GM18909 (cell line): Measurements from ENCODE around the gene PLEK.
"Not testable (repeated sequence)": the region's sequence is repeated elsewhere in the genome, so short reads cannot be mapped to it uniquely, and the experiment has no call there.

Experiments used
- ATAC-seq: cut with Tn5 transposase; IDR thresholded peaks from one replicate; pipeline ENCODE4 v1.9.1; 2021; ENCODE audit warnings: mild to moderate bottlenecking; ENCODE audit not compliant: unreplicated experiment, poor library complexity

Gene PLEK

DNA sequence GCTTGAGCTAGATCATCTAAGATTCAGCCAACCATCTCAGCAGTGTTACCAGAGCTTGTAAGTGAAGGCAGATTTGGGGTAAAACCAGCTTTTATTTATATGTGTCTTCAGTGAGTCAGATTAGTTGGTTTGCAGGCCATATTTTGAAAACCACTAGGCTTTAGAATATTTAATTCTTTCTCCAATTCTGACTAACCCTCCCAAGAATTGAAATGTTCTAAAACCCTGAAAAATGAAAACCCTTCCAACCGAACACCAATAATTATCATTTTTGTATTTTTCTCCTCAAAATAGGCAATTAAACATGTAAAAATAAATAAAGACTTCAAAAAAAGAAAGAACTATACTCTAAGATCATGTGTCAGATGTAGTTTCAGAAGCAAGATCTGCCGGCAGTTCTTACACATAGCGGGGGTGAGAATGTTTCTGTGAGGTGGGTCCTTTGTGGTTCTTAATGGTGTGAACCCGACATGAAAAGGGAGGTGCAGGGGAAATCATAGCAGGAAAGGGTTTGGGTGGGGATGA lies 14.2 kb downstream of the PLEK start:
- peak; percentile 39 for ATAC-seq

DNA sequence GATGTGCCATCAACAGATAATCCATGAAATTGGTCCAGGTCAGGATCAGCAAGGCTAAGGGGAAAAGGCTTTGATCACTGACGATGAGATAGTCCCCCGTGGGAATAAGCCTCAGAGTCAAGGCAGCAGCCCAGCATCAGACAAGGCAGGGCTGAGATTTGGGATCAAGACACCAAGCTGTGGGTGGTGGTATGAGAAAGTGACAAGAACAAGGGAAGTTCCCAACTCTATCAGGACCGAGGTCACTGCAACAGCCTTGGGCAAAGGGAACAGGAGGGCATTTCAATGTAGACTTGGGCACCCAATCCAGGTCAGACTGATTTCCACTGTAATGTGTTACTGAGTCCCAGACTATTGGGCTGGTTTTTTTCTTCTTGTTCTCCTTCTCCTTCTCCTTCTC lies 18.7 kb downstream of the PLEK start:
- no peak for ATAC-seq

DNA sequence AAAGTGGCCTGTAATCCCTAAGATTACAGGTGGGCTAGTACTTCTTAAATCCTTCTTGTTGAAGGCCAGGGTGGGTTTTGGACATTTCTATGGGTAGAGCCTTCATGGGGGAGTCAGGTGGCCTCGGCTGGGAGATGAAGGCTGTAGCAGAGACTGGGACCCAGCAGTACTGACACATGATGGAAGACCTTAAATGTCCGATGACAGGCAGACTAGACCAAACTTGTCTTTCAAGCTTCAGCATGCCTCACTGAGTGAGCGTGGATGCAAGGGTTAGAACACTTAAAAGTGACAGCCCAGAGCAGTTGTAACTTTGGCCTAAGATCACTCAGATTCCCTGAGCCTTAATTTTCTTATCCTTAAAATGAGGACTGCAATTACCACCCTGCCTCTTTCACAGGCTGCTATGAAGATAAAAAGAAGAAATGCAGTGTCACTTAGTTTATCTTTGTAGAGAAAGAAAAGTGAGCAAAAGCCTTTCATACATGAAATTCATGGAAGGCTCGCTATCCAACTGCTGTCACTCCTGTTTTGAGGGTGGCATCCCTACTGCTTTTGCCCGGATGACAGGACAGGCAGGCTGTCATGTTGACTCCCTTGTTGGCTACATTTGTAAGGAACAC lies 19.5 kb downstream of the PLEK start:
- ATAC-seq, result no peak

DNA sequence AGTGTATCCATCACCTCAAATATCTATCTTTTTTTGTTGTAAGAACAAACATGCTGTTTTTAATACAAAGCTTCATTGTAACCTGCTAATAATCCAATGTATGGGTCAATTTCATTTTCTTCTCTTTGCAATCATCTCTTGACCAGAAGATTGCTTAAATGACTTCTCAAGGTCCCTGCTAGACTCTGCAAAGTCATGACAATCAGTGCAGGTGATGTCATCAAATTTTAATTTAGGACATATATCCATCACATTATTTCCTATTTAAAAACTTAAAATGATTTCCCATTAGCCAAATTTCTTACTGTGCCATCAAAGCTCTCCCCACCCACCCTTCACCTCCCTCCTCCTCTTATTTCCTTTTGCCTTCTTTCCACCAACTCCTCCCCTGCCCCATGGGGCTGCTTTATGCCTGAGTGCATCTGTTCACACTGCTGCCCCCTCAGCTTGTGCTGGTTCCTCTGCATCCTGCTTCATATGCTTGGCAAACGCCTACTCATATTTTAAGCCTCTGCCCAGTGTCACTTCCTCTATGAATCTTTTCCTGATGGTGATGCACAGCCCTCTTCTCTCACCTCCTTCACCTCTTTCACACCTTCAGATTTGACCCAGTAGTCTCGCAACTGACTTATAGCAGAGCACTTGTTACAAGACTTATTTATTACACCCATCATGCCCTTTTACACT lies 20.3 kb downstream of the PLEK start:
- peak; percentile 64 for ATAC-seq

DNA sequence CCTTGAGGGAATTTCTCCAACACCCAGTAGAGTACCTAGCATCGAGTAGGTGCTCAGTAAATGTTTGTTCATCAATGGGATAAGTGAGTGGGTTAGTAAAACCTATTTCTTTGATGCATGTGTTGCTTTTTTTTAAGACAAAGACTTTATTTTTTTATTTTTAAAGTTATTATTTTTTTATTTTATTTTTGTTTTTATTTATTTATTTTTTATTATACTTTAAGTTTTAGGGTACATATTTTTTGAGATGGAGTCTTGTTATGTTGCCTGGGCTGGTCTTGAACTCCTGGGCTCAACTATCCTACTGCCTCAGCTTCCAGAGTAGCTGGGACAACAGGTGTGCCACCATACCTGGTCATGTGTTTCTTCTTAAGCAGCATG lies 20.8 kb downstream of the PLEK start:
- ATAC-seq, result no peak

DNA sequence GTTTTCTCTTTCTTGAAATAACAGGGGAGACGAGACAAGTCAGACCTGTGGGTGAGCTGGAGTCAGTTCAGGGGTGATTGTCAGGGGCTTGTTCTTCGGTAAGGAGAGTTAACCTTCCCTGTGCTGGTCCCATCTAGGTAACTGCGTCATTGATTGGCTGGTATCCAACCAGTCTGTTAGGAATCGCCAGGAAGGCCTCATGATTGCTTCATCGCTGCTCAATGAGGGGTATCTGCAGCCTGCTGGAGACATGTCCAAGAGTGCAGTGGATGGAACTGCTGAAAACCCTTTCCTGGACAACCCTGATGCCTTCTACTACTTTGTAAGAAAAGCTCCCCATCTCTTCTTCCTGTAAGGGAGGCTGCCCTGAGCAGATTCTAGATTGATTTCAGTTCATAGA lies 21.3 kb downstream of the PLEK start:
- no peak for ATAC-seq

DNA sequence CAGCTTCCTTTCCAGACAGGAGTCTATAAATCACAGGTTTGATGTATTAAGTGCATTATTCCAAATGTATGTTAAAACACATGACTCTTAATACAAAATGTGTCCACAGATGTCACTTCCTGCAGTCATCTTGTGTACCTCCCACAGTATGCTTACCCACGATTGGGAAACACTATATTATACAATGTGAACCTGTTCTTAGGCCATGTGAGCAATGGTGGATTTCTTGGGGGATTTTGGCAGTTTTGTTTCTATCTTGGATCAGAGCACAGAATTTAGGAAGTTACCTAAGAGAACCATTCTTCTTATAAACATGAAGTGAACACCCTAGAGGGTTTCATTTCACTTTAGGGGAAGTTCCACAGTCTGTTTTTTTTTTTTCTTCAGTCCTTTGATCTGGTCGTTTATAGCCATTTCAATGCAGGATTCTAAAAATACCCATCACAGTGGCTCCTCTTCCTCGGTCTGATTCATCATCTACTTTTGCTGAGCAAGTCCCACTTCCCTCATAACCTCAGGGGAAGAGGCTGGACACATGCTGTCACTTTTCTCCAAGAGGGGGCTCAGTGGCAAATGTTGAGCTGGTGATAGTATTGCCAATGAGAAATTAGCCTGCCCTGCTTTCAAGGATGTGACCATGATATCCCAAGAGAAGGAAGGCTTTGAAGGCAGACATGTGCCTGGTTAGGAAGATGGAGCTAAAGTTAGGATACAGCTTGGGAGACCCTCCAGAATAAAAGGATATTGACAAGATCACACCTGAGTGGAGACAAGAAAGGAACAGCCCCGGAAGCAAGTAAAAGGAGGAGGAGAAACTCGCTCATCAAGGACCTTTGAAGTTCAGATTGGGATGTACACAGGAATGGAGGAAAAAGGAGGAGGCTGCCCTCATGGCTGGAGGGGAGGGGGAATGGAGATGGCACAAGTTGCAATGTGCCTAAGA lies 22.6 kb downstream of the PLEK start:
- ATAC-seq, result peak; percentile 47

DNA sequence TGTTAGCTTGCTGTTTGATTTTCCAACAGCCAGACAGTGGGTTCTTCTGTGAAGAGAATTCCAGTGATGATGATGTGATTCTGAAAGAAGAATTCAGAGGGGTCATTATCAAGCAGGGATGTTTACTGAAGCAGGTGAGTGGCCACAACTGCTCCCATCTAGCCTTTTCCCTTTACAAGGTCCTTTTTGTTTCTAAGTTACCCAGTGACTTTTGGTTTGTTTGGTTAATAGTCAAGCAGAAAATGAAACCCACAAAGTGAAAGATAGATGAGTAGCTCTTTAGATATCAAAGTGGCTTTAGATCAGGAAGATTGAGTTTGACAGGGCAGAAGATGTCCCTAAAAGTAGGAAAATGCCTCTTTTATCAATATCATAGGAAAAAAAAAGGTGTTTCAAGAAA lies 23.3 kb downstream of the PLEK start:
- ATAC-seq, result peak; percentile 39

DNA sequence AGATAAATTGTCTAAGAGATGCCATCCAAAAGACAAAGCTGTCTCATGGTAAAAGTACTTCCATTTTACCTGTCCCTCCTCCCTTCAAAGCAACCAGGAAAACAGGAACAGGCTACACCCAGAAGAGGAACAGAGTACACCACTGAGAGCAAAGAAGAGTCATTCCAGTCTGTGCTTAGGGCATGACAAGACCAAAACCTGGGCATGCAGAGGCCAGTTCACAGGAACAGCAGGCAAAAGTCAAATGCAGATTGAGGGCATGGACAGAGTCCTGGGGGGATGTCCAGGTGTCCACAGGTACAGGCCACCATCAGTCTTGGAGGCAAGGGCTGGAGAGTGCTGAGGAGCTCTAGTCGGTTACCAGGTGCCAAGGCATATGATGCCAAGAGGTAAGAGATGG lies 23.7 kb downstream of the PLEK start:
- ATAC-seq, result no peak

DNA sequence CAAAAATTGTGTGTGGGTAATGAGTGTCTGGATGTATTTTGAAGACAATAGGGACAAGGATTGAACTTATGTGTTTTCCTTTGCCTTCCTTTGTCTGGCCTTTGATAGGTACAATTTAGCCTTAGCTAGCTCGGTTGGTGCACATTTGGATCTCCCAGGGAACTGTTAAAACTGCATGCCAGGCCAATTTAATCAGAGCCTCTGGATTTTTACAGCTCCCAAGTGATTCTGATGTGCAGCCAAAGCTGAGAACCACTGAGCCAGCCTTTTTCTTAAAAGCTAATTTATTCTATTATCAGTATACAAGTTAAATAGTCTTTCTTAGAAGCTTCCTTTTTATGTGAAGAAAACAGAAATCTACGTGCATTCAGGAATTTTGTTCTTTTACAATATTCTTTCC lies 25.0 kb downstream of the PLEK start:
- ATAC-seq, result no peak

DNA sequence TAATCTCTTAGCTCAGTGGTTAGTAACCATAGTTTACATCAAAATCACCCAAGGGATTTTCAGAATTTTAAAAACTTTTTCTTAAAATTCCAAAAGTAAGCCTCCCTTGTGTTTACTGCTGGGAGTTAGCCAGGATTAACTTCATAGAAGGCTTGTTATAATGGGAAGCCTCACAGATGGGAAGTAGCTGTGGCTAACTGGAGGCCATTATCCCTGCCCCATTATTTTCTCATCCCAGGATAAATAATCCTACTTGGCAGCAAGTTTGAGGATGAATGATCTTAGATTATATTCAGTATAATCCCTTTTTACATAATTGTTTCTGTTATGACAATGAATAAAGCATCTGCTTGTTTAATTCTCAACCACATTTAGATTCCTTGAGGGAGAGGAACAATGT lies 25.5 kb downstream of the PLEK start:
- ATAC-seq, result no peak

DNA sequence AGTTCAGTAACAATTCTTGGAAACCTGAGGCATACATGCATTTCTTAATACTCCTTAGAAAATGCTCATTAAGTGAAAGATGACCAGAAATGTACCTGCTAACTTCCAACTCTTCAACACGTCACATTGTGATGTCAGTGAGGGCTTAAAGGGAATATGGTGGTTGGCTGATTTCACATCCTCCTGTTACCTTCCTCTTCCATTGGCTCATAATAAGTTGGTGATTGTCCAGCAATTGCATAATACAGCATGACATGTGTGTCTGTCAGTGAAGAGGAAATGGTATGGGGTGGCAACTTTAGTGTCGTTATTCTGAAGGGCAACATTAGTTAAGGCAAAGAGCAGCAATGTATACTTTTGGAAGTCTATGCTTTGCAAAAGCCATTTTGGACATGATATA lies 26.0 kb downstream of the PLEK start:
- no peak for ATAC-seq

DNA sequence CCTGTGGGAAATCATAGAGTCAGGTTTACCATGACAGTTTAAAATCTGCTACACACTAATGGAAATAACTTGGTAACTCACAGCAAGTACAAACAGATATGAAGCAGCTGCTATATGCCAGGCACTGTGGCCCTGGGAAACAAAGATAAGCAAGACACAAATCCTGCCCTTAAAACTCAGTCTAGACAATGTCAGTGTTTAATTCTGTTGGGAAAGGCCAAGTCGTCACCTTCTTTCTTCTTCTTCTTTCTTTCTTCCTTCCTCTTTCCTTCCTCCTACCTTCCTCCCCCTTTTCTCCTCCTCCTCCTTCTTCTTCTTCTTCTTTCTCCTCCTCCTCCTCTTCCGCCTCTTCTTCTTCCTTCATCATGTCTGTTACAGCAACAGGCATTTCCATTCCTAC lies 26.8 kb downstream of the PLEK start:
- ATAC-seq, result no peak

DNA sequence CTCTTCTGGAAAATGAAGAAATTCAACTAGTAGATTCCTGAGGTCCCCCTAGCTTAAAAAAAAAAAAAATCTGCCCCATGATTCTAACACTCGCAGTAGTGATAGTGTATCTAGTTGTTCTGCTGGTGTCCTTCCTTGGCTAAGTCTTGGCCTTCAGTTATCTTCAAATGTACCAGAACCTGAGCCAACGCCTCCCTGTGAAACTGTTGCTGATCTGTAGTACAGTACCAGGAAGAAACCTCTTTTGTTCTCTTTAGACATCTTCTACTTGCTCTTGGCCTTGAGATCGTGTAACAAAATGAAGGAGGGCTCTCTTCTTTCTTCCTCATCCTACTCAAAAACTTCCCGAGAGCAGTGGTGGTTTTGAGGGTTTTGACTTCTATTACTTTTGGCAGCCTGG lies 31.0 kb downstream of the PLEK start:
- ATAC-seq, result no peak

DNA sequence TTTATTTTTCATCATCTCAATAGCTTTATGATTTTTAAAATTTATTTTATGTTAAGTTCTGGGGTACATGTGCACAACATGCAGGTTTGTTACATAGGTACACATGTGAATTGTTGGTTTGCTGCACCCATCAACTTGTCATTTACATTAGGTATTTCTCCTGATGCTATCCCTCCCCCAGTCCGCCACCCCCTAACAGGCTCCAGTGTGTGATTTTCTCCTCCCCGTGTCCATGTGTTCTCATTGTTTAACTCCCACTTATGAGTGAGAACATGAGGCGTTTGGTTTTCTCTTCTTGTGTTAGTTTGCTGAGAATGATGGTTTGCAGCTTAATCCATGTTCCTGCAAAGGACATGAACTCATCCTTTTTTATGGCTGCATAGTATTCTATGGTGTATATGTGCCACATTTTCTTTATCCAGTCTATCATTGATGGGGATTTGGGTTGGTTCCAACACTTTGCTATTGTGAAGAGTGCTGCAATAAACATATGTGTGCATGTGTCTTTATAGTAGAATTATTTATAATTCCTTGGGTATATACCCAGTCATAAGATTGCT lies 32.7 kb downstream of the PLEK start:
- not testable (repeated sequence) for ATAC-seq

DNA sequence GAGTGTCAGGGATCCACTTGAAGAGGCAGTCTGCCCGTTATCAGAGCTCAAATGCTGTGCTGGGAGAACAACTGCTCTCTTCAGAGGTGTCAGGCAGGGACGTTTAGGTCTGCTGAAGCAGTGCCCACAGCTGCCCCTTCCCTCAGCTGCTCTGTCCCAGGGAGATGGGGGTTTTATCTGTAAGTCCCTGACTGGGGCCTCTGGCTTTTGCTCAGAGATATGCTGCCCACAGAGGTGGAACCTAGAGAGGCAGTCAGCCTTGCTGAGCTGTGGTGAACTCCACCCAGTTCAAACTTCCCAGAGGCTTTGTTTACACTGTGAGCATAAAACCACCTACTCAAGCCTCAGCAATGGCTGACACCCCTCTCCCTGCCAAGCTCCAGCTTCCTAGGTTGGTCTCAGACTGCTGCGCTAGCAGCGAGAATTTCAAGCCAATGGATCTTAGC lies 38.1 kb downstream of the PLEK start:
- peak; percentile 72 for ATAC-seq

DNA sequence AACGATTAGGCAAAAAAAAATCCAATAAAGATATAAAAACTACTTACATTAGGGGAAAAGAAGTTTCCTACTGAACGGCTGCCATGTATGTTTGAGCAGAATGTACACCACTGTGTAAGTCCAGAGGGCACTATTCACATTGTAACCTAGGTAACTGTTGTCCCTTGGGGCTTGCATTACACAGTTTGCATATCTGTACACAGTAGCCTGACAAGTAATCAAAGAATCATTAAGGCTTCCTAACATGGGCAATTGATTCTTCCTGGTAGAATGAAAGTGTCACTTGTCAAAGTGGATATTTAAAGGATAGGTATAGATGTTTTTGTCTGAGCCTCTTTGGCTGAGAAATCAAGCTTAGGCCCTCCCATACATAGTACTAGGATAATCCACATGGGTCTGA lies 39.1 kb downstream of the PLEK start:
- ATAC-seq, result peak; percentile 61

DNA sequence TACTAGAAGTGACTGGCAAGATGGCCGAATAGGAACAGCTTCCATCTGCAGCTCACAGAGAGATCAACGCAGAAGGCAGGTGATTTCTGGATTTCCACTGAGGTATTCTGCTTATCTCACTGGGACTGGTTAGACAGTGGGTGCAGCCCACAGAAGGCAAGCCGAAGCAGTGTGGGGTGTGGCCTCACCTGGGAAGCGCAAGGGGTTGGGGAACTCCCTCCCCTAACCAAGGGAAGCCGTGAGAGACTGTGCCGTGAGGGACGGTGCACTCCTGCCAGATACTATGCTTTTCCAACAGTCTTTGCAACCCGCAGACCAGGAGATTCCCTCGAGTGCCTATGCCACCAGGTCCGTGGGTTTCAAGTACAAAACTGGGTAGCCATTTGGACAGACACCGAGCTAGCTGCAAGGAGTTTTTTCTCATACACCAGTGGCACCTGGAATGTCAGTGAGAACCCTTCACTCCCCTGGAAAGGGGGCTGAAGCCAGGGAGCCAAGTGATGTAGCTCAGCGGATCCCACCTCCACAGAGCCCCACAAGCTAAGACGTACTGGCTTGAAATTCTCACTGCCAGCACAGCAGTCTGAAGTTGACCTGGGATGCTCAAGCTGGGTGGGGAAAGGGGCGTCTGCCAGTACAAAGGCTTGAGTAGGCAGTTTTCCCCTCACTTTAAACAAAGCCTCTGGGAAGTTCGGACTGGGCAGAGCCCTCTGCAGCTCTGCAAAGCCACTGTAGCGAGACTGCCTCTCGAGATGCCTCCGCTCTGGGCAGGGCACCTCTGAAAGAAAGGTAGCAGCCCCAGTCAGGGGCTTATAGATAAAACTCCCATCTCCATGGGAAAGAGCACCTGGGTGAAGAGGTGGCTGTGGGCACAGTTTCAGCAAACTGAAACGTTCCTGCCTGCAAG lies 40.1 kb downstream of the PLEK start:
- no peak for ATAC-seq

DNA sequence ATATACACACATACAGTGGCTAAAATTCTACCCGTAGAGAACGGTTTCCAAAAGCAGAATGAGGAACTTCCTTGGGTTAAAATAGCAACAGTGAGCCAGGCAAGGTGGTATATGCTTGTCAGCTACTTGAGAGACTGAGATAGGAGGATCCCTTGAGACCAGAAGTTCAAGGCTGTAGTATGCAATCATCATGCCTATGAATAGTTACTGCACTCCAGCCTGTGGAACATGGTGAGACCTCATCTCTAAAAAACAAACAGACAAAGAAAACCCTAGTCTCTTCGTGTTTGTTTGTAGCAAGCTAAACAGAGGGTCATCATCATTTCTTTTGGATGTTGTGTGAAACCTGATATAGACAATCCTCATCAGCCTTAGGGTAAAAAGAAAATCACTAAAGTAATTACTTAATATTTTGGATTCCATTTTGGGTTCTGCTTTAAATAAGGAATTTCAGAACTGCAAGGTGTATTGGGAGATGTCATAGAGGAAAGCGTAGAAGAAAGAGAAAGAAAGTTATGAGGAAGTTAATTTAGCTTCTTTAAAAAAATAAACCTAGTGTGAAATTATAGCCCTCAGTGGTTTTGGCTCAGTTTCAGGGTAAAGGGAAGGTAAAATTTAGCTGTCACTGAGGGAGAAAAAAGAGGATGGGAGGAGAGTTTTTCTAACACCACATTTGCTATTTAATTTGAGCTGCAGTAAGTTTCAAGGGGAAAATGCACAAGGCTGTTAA lies 46.5 kb downstream of the PLEK start:
- ATAC-seq, result peak; percentile 96
